HG02610 (cell line): Measurements from ENCODE around the gene GALK2.
"Not testable (repeated sequence)": the region's sequence is repeated elsewhere in the genome, so short reads cannot be mapped to it uniquely, and the experiment has no call there.

Experiments used
- ATAC-seq: cut with Tn5 transposase; IDR thresholded peaks from one replicate; pipeline ENCODE4 v1.9.1; 2021; ENCODE audit warnings: mild to moderate bottlenecking, moderate library complexity; ENCODE audit not compliant: unreplicated experiment

Gene GALK2

GRCh38 chr15:49215768-49216739 is 46.0 kb downstream of the GALK2 start:
- ATAC-seq: peak; percentile 99

GRCh38 chr15:49223536-49224274 is 53.7 kb downstream of the GALK2 start:
- ATAC-seq: no peak

- no peak for ATAC-seq
These were observed 55.7 kb downstream of the GALK2 start for GRCh38 chr15:49225572-49226281.

- ATAC-seq: no peak
These were observed 57.6 kb downstream of the GALK2 start for GRCh38 chr15:49227602-49228001.

GRCh38 chr15:49229922-49230321 is 59.9 kb downstream of the GALK2 start:
- ATAC-seq: no peak

GRCh38 chr15:49232236-49232806 is 62.3 kb downstream of the GALK2 start:
- no peak for ATAC-seq

- ATAC-seq: peak; percentile 90
These were observed 65.5 kb downstream of the GALK2 start for GRCh38 chr15:49235446-49236124.

- no peak for ATAC-seq
These were observed 66.8 kb downstream of the GALK2 start for GRCh38 chr15:49236869-49237268.

GRCh38 chr15:49238342-49238741 is 68.3 kb downstream of the GALK2 start:
- no peak for ATAC-seq

DNA sequence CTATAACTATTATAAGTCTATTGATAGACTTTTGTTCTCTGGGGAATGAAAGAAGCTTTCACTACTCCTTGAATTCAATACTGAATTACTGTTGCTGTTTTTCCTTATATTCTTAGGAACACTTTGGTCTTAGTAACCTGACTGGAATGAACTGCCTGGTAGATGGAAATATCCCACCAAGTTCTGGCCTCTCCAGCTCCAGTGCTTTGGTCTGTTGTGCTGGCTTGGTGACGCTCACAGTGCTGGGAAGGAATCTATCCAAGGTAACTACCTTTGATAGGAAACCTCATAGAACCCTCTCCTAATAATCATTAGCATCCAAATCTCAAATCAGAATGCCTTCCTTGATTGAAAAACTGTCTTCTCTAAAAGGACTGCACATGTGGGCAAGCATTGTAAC is 69.1 kb downstream of the GALK2 start:
- ATAC-seq: no peak

DNA sequence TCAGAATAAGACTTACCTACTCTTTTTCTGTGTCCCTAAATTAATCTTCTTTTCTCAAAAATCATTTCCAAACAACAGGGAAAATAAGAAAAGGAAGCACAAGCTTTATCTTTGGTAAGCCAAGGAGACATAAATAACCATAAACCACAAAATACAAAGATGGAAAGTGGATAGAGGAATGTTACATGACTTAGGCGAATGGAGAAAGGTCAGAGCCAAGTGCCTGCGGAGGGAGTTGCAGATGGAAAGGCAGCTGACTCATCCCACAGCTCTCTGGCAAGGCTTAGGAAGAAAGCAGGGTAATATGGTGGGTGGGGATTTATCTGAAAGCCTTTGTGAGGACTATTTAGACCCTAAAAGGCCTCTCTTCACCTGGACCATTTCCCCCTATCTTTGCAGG is 72.8 kb downstream of the GALK2 start:
- no peak for ATAC-seq

DNA sequence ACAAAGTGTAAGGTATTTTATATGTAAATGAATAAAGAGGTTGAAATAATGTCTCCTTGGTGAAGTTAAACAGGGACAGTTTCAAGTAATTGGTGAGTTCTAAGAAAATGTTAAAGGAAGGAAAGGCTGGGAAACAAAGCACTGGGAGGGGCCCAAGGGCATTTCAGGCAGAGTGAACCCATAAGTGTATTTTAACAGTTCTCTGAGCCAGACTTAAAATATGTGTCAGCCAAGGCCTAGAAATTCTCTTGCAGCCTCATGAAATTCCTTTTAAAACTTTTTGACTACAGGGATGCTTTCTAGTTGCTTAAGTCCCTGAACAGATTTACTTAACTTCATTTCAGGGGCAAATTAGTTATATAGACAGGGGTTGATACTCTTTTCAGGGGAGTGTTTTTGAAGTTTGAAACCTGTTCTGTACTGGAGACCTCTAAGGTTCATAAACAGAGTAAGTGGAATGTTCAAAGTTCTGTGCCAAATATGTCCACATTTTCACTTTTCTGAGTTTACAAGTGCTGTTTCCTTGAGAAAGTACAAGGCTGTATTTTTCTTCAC is 77.6 kb downstream of the GALK2 start:
- no peak for ATAC-seq

- ATAC-seq: no peak
These were observed 78.2 kb downstream of the GALK2 start for GRCh38 chr15:49248291-49248690.

GRCh38 chr15:49255966-49256759 is 86.1 kb downstream of the GALK2 start:
- no peak for ATAC-seq

- ATAC-seq: not testable (repeated sequence)
These were observed 95.1 kb downstream of the GALK2 start for GRCh38 chr15:49265117-49265516.

DNA sequence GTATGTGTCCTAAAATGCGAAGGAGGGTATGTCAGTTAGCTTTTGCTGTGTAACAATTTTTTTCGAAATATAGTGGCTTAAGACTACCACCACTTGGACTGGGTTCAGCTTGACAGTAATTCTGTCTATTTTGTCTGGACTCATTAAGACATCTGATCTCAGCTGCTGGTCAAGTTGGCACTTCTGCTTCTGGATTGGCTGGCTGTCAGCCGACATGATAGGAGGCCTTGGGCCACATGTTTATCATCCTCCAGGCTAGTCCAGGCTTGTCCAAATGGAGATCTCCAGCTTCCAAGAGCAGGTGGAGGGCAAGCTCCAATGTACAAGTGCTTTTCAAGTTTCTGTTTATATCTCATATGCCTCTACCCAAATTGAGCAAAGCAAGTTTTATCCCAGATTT is 95.9 kb downstream of the GALK2 start:
- ATAC-seq: no peak

GRCh38 chr15:49270541-49271421 is 100.7 kb downstream of the GALK2 start:
- no peak for ATAC-seq

DNA sequence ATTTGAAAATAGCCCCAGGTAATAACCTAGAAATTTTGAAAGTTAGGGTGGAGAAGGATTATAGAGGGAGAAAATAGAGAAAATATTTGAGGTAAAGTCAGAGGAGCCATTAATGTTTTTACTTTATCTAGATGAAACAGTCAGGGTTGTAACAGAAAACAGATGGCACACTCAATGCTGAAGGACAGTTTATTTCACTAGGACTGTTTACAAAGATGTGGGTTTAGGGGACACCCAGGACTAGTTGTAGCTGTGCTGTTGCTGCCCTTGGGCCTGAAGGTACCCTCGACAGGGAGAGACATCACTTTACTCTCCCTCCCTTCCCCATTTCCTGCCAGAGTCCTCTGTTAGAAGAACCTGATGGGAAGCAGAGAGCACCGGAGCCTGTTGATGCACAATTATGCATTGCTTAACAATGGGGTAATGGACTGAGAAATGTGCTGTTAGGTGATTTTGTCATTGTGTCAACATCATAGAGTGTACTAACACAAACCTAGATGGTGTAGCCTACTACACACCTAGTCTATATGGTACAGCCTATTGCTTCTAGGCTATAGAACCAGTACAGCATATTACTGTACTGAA is 103.8 kb downstream of the GALK2 start:
- no peak for ATAC-seq
